CD4-positive, CD25-positive, alpha-beta regulatory T cell (primary cell): ENCODE results near the gene TUT4. TPM values are rescaled to one million over a fixed set of nuclear protein-coding genes. Genes with fewer than 3 reads are reported as not detected.
A peak's percentile ranks its signal among the peaks of the same experiment; 100 is the strongest.

Source experiments
- ATAC-seq, 2 donors: fragments of 150-1000 bp; cut with Tn5 transposase; one replicate each; pipeline ENCODE4 v1.10.0; 2021; ENCODE audit warnings: low read depth in 2 of 2, moderate number of reproducible peaks in 2 of 2, moderate library complexity in 1 of 2
- DNase-seq, 3 donors: peaks; one replicate each; pipeline versions ENCODE4 v3.0.0 to v3.0.0-alpha.2; 2012 to 2022; ENCODE audit warnings: mixed read lengths in 1 of 3
- H3K27ac ChIP-seq: one replicate; pipeline ENCODE4 v1.7.0; 2013; ENCODE audit warnings: mild to moderate bottlenecking, low read length; ENCODE audit not compliant: insufficient read depth, poor library complexity, severe bottlenecking
- H3K27me3 ChIP-seq: one replicate; pipeline ENCODE4 v1.7.0; 2013; ENCODE audit warnings: low read length; ENCODE audit not compliant: control insufficient read depth, insufficient read depth
- H3K36me3 ChIP-seq: one replicate; pipeline ENCODE4 v1.7.0; 2013; ENCODE audit warnings: mild to moderate bottlenecking, low read length, moderate library complexity; ENCODE audit not compliant: control insufficient read depth, insufficient read depth
- H3K4me1 ChIP-seq: 2 replicates; pipeline ENCODE4 v1.7.0; 2013; ENCODE audit warnings: mild to moderate bottlenecking, low read length; ENCODE audit not compliant: insufficient read depth, control insufficient read depth, poor library complexity, severe bottlenecking
- H3K4me3 ChIP-seq: one replicate; pipeline ENCODE4 v1.7.0; 2013; ENCODE audit warnings: low read depth, mild to moderate bottlenecking, low read length, moderate library complexity
- H3K9me3 ChIP-seq, 2 experiments: 1 replicate in 1 of 2; 2 replicates in 1 of 2; pipeline ENCODE4 v1.7.0; 2013; ENCODE audit warnings: low read length in 2 of 2, mild to moderate bottlenecking in 1 of 2, moderate library complexity in 1 of 2; ENCODE audit not compliant: control insufficient read depth in 2 of 2
- H3K27ac Mint-ChIP-seq, 3 donors: one replicate each; pipeline ENCODE4 v1.8.0; 2020 to 2022; ENCODE audit warnings: mild to moderate bottlenecking in 3 of 3, mixed read lengths in 3 of 3, moderate library complexity in 2 of 3
- H3K27me3 Mint-ChIP-seq: one replicate; pipeline ENCODE4 v1.8.0; 2022; ENCODE audit warnings: mild to moderate bottlenecking, mixed read lengths
- H3K36me3 Mint-ChIP-seq: one replicate; pipeline ENCODE4 v1.8.0; 2020; ENCODE audit warnings: mixed read lengths
- H3K4me1 Mint-ChIP-seq, 4 donors: one replicate each; pipeline ENCODE4 v1.8.0; 2020 to 2022; ENCODE audit warnings: mixed read lengths in 4 of 4, mild to moderate bottlenecking in 1 of 4
- H3K4me3 Mint-ChIP-seq, 4 donors: one replicate each; pipeline ENCODE4 v1.8.0; 2020 to 2022; ENCODE audit warnings: mild to moderate bottlenecking in 4 of 4, mixed read lengths in 4 of 4, moderate library complexity in 3 of 4
- H3K9me3 Mint-ChIP-seq, 7 donors: one replicate each; pipeline ENCODE4 v1.8.0; 2020 to 2022; ENCODE audit warnings: mixed read lengths in 7 of 7, mild to moderate bottlenecking in 3 of 7, moderate library complexity in 2 of 7
- polyA plus RNA-seq, 4 donors: library from polyadenylated mRNA; unstranded; fragments of 300-500 nt; fragmentation: Illumina TruSeq; gene quantifications; one replicate each; pipeline ENCODE4 v1.2.3, GENCODE V29; 2021
- total RNA-seq: library from RNA; stranded (reverse); gene quantifications from one replicate; pipeline ENCODE4 v1.2.3, GENCODE V29; 2022

The TUT4 gene
- total and polyA plus RNA-seq, 5 donors from 2014 or later, result 24.9 to 120 (median 31.5) TPM

DNA sequence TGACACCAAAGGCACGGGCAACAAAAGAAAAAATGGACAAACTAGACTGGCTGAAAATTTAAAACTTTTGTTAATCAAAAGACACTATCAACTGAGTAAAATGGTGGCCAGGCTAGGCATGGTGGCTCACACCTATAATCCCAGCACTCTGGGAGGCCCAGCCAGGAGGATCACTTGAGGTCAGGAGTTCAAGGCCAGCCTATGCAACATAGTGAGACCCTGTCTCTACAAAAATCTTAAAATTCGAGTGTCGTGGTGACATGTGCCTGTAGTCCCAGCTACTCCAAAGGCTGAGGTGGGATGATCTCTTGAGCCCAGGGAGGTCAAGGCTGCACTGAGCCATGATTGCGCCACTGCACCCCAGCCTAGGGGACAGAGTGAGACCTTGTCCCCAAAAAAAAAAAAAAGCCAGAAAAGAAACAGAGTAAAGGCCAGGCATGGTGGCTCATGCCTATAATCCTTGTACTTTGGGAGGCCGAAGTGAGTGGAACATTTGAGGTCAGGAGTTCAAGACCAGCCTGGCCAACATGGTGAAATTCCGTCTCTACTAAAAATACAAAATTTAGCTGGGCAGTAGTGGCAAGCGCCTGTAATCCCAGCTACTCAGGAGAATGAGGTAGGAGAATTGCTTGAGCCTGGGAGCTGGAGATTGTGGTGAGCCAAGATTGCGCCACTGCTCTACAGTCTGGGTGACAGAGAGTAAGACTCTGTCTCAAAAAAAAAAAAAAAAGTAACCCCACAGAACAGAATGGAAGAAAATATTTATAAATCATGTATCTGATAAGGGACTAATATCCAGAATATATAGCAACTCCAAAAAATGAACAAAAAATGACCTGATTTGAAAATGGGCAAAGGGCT, 8.0 kb downstream of the TUT4 start:
- peaks cover 4 to 29% (median 10%) of the 10 kb centered on the region in 7 donors for H3K9me3 Mint-ChIP-seq
- H3K27ac Mint-ChIP-seq, result no peak overlapping the region
- Histone ChIP-seq H3K9me3 (peaks cover 14 to 15% of the 10 kb centered on the region in 2 experiments), H3K27me3 (no peaks in the 10 kb centered on the region), H3K36me3 (peaks cover 7% of the 10 kb centered on the region), H3K27ac (no peak overlapping the region), H3K4me3 (no peak overlapping the region), H3K4me1 (peaks cover 9% of the 10 kb centered on the region)
- no peak for ATAC-seq
- H3K27me3 Mint-ChIP-seq, result no peaks in the 10 kb centered on the region
- no peak for DNase-seq
- peaks cover 22% of the 10 kb centered on the region for H3K36me3 Mint-ChIP-seq
- no peak overlapping the region for H3K4me3 Mint-ChIP-seq
- peaks cover 19 to 43% (median 33%) of the 10 kb centered on the region in 4 donors for H3K4me1 Mint-ChIP-seq

DNA sequence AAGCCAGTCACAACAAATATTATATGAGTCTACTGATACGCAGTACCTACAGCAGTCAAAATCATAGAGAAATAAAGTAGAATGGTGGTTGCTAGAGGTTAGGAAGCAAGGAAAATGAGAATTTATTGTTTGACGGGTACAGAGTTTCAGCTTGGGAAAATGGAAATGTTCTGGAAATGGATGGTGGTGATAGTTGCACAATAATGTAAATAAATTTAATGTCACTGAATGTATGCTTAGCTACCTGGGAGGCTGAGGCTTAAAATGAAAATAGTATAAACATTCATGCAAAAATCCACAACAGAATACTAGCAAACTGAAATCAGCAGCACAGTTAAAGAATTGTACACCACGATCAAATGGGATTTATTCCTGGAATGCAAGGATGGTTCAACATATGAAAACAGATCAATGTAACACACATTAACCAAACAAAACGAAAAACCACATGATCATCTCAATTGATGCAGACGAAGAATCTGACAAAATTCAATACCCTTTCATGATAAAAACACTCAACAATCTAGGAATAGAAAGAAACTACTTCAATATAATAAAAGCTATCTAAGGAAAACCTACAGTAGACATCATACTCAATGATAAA, 10.7 kb downstream of the TUT4 start:
- Histone ChIP-seq H3K27me3 (no peaks in the 10 kb centered on the region), H3K9me3 (peaks cover 14 to 15% of the 10 kb centered on the region in 2 experiments), H3K27ac (no peak overlapping the region), H3K4me3 (no peak overlapping the region), H3K4me1 (no peaks in the 10 kb centered on the region), H3K36me3 (peaks cover 7% of the 10 kb centered on the region)
- ATAC-seq (no peak), DNase-seq (peak in 1 of 3 donors; percentile 27)
- H3K36me3 Mint-ChIP-seq, result peaks cover 30% of the 10 kb centered on the region
- peaks cover 4 to 29% (median 10%) of the 10 kb centered on the region in 7 donors for H3K9me3 Mint-ChIP-seq
- no peak overlapping the region for H3K4me3 Mint-ChIP-seq
- peak overlapping the region in 1 of 3 donors; percentile 20 for H3K27ac Mint-ChIP-seq
- H3K4me1 Mint-ChIP-seq, result peaks cover 17 to 41% (median 28%) of the 10 kb centered on the region in 4 donors
- no peaks in the 10 kb centered on the region for H3K27me3 Mint-ChIP-seq

DNA sequence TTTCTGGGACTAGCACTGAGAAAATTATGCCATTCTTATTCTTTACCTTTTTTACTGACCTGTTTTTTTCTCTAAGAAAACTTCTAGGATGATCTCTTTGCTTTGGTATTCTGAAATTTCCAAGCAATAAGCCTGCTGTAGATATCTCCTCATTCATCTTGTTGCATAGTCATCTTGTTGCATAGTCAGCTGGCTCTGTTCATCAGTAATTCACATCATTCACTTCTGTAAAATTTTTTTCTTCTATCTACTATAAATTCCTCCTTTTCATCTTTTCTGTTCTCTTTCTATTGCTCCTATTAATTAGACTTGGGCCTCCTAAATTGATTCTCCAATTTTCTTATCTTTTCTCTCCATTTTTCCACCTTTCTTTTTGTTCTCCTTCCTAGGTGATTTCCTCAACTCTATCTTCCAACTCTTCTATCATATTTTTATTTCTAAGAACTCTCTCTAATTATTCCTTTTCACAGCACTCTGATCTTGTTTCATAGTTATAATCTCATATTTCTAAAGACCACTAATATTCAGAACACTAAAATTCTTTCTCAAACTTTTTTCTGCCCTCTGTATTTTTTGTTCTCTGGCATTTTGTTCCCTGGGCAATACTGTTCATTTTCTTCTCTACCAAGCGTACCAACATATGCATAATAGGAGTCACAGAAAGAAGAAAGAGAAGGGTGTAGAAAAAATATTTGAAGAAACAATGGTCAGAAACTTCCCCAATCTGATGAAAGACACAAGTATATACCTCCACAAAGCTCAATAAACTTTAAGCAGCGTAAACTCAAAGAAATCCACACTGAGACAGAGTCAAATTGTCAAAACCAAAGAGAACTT, 17.7 kb downstream of the TUT4 start:
- H3K27me3 Mint-ChIP-seq, result no peaks in the 10 kb centered on the region
- H3K4me1 Mint-ChIP-seq, result peaks cover 28 to 65% (median 40%) of the 10 kb centered on the region in 4 donors

DNA sequence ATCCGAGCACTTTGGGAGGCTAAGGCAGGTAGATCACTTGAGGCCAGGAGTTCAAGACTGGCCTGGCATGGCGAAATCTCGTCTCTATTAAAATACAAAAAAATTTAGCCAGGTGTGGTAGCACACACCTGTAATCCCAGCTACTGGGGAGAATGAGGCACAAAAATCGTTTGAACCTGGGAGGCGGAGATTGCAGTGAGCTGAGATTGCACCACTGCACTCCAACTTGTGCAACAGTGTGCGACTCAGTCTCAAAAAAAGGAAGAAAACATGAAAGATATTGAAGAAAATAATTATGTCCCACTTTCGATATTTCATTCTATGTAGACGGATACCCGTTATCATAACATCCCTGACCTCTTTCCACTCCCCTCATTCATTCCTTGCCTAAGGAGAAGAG, 19.2 kb downstream of the TUT4 start:
- no peak overlapping the region for H3K27ac ChIP-seq
- H3K27ac Mint-ChIP-seq, result no peak overlapping the region

More for the DNA sequence above, 17.7 kb downstream of the TUT4 start:
- no peaks in the 10 kb centered on the region for H3K9me3 ChIP-seq
- Mint-ChIP-seq H3K4me3 (peak overlapping the region in 1 of 4 donors; percentile 13), H3K27ac (no peak overlapping the region), H3K36me3 (peaks cover 27% of the 10 kb centered on the region), H3K9me3 (peaks cover 0 to 8% (median 2%) of the 10 kb centered on the region in 7 donors)
- H3K36me3 ChIP-seq, result no peaks in the 10 kb centered on the region
- H3K4me3 ChIP-seq, result no peak overlapping the region
- H3K27me3 ChIP-seq, result no peaks in the 10 kb centered on the region
- ATAC-seq (no peak), DNase-seq (no peak)
- peaks cover 6% of the 10 kb centered on the region for H3K4me1 ChIP-seq
- H3K27ac ChIP-seq, result no peak overlapping the region

DNA sequence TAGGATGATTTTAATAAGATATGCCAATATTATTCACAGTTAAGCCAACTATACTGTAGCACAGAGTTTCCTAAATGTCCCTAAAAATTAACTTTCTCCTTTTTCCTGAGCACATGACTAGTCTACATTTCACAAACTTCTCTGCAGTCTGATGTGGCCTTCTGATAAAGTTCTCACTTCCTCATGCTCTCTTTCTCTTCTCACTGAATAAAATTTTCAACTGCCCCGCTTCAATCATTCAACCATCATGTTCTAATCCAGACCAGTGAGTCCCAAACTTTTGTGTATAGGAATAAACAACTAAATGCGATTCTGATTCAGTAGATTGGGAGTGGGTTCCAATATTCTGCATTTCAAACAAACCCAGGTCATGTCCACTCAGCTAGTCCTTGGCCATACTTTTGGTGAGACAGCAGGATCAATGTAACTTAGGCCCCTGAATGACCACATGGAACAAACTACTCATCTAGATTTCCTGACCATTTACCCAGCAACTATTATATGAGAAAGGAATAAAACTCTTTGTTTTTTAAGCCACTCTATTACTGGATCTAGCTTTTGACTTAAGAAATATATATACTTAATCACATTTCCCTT, 20.1 kb downstream of the TUT4 start:
- no peak overlapping the region for H3K27ac ChIP-seq
- no peak overlapping the region for H3K4me3 ChIP-seq
- Mint-ChIP-seq H3K4me3 (peak overlapping the region in 1 of 4 donors; percentile 24), H3K9me3 (peaks cover 0 to 8% (median 0%) of the 10 kb centered on the region in 7 donors), H3K36me3 (peaks cover 26% of the 10 kb centered on the region), H3K27me3 (no peaks in the 10 kb centered on the region), H3K4me1 (peaks cover 25 to 56% (median 36%) of the 10 kb centered on the region in 4 donors), H3K27ac (peak overlapping the region in 1 of 3 donors; percentile 12)
- H3K27me3 ChIP-seq, result no peaks in the 10 kb centered on the region
- H3K4me1 ChIP-seq, result peaks cover 6% of the 10 kb centered on the region
- DNase-seq, result no peak
- ATAC-seq, result no peak
- H3K9me3 ChIP-seq, result no peaks in the 10 kb centered on the region
- H3K36me3 ChIP-seq, result no peaks in the 10 kb centered on the region

More for the DNA sequence above, 19.2 kb downstream of the TUT4 start:
- Mint-ChIP-seq H3K4me3 (no peak overlapping the region), H3K36me3 (peaks cover 23% of the 10 kb centered on the region), H3K27me3 (no peaks in the 10 kb centered on the region), H3K9me3 (peaks cover 0 to 8% (median 0%) of the 10 kb centered on the region in 7 donors), H3K4me1 (peaks cover 26 to 61% (median 38%) of the 10 kb centered on the region in 4 donors)
- no peak overlapping the region for H3K4me3 ChIP-seq
- no peak for DNase-seq
- no peaks in the 10 kb centered on the region for H3K27me3 ChIP-seq
- peaks cover 6% of the 10 kb centered on the region for H3K4me1 ChIP-seq
- no peaks in the 10 kb centered on the region for H3K36me3 ChIP-seq
- ATAC-seq, result no peak
- no peaks in the 10 kb centered on the region for H3K9me3 ChIP-seq

DNA sequence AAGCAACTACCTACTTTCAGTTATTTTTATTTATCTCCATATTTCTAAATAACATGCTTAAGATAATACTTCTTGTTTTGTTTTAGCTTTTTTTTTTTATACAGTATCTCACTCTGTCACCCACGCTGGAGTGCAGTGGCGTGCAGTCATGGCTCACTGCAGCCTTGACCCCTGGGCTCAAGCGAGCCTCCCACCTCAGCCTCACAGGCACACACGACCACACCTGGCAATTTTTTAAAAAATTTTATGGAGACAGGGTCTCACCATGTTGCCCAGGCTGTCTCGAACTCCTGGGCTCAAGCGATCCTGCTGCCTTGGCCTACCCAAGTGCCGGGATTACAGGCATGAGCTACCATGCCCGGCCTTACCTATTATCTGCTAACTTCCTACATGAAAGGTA, 20.6 kb downstream of the TUT4 start:
- DNase-seq (no peak), ATAC-seq (no peak)
- H3K36me3 ChIP-seq, result peaks cover 3% of the 10 kb centered on the region
- Mint-ChIP-seq H3K4me3 (no peak overlapping the region), H3K36me3 (peaks cover 26% of the 10 kb centered on the region), H3K4me1 (peaks cover 22 to 52% (median 34%) of the 10 kb centered on the region in 4 donors), H3K27me3 (no peaks in the 10 kb centered on the region), H3K27ac (no peak overlapping the region), H3K9me3 (peaks cover 0 to 8% (median 0%) of the 10 kb centered on the region in 7 donors)
- H3K4me1 ChIP-seq, result peaks cover 6% of the 10 kb centered on the region
- no peak overlapping the region for H3K27ac ChIP-seq
- H3K9me3 ChIP-seq, result no peaks in the 10 kb centered on the region
- no peak overlapping the region for H3K4me3 ChIP-seq
- H3K27me3 ChIP-seq, result no peaks in the 10 kb centered on the region

DNA sequence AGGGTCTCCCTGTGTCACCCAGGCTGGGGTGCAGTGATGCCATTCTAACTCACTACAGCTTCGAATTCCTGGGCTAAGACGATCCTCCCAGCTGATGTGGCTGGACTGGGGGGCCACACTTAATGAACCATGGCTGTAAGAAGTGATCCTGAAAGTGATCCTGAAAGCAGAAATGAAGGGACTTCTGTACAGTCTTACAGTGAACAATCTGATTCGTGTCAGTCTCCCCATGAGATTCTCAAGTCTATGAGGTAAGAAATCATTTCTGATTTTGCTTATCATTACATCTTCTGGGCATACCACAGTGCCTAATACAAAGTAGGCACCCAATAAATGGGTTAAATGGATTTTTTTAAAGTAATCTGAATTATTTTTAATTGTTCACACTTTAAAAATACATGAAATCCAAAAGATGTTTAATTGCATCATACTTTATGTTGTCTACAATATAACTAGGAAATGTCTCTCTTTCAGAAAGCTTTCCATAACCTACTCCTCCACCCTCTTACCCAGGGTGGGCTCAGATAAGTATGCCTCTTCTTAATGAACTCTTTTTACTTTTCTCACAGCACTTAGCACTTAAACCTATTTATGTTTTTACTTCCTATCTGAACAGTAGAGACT, 21.5 kb downstream of the TUT4 start:
- no peak for DNase-seq
- ATAC-seq, result no peak
- peaks cover 20 to 48% (median 33%) of the 10 kb centered on the region in 4 donors for H3K4me1 Mint-ChIP-seq
- Histone ChIP-seq H3K4me3 (no peak overlapping the region), H3K36me3 (peaks cover 3% of the 10 kb centered on the region), H3K27me3 (no peaks in the 10 kb centered on the region), H3K27ac (no peak overlapping the region), H3K9me3 (no peaks in the 10 kb centered on the region), H3K4me1 (peaks cover 6% of the 10 kb centered on the region)
- H3K9me3 Mint-ChIP-seq, result peaks cover 0 to 8% (median 0%) of the 10 kb centered on the region in 7 donors
- no peaks in the 10 kb centered on the region for H3K27me3 Mint-ChIP-seq
- H3K27ac Mint-ChIP-seq, result no peak overlapping the region
- no peak overlapping the region for H3K4me3 Mint-ChIP-seq
- peaks cover 24% of the 10 kb centered on the region for H3K36me3 Mint-ChIP-seq
